ENCODE measurements around the gene PLD3.

- no peak for TF ChIP-seq CTCF (IDR thresholded peaks at IDR 0.05)
- TF ChIP-seq POLR2A (IDR thresholded peaks at IDR 0.05), result no peak
Observed at GRCh38 chr19:40335101-40335500, 13.4 kb upstream of the PLD3 start.
